NCI-H2171 treated with DMSO at 0.1 percent for 48 hours (cell line): Measurements from ENCODE around the gene SOHLH1.
A peak's percentile ranks its signal among the peaks of the same experiment; 100 is the strongest.

ENCODE experiments used
- DNase-seq: peaks from one replicate; lab custom pipeline; 2025; lab: John Stamatoyannopoulos, UW

The SOHLH1 gene

DNA sequence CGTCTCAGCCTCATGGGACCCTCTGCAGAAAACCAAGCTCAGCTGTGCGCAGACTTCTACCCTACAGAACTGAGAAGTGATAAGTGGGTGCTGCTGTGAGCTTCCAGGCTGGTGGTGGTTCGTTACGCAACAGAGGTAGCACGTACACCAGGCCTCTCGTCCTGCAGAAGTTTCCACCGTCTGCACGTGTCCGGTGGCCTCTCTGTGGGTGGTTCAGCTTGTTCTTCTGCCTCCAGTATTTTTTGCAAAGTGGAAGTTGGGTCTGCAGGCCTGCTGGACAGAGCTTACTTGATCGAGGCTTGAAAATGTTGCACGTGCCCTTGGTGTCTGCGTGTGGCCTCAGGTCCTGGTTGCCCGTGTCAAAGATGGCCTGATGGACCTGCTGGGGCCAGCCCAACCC lies 30.2 kb upstream of the SOHLH1 start:
- no peak for DNase-seq

DNA sequence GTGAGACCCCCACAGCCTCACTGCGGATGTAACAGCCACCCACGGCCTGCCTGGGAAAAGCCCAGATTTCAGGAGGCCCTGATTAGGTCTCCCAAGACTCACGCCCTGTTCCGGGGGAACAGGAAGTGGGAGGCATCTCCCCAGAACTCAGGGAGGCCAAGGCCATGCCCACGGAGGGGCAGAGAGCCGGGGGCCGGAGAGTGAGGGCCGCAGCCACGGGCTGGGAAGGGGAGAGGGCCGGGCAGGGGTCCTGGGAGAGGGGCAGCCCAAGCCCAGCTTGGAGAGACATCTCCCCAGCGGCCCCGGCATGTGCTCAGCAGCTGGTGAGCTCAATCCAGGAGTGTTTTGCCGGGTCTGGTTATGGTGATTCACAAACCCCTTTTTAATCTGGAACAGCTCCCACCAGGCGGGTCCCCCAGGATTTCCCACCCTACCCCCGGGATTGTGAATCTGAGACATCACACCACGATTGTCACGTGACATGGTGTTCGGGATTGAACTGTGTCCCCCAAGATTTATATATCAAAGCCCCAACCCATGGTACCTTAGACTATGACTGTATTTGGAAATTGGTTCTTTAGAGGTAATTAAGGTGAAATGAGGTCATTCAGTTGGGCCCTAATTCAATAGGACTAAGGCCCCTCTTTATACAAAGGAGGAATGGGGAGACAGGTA lies 29.3 kb upstream of the SOHLH1 start:
- DNase-seq = no peak

DNA sequence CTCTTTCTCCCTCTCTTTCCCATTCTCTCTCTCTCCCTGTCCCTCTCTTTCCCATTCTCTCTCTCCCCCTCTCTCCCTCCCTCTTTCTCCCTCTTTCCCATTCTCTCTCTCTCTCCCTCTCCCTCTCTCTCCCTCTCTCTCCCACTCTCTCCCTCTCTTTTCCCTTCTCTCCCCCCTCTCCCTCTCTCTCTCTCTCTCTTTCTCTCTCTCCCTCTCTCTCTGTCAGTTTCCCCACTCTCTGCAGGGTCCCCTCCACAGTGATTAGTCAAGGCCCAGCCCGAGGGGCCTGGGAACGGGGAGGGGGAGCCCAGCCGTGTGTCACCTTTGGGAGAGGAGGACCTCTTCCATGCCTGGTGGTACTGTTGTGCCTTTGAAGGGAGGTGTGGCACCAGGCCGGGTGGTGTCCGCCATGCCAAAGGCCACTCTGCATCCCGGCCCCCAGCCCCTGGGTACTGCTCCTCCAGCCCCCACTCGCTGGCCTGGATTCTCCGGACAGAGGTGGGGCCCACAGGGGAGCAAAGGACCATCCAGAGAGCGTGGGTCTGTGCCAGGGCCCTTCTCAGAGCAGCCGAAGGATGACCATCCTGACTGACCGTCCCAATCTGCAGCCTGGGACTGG lies 28.1 kb upstream of the SOHLH1 start:
- DNase-seq = no peak

DNA sequence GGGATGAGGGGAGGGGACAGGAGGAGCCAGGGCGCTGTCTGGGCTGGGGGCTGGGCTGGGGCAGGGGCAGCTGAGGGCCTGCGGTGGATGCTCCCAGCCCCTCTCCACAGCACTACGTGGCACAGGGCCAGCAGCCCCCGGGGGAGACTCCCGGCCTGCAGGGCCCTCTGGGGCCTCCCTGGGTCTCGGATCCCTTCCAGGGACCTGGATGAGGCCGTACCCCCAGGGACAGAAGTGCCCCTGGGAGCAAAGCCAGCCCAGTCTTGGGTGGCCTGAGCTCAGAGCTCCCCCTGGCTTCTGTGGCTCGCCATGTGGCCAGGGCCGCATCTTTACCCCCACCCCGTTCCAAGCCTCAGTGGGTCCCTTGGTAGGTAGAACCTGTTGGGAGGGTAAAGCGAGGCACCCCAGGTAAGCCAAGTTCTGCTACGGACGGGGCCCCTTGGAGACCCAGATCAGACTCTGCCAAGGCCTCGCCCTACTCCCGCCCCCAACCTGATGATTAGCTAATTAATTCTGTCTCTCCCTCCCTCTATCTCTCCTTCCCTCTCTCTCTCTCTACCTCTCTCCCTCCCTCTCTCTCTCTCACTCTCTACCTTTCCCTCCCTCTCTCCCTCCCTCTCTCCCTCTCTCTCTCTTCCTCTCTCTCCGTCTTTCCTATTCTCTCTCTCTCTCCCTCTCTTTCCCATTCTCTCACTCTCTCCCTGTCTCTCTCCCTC lies 27.0 kb upstream of the SOHLH1 start:
- DNase-seq = no peak

DNA sequence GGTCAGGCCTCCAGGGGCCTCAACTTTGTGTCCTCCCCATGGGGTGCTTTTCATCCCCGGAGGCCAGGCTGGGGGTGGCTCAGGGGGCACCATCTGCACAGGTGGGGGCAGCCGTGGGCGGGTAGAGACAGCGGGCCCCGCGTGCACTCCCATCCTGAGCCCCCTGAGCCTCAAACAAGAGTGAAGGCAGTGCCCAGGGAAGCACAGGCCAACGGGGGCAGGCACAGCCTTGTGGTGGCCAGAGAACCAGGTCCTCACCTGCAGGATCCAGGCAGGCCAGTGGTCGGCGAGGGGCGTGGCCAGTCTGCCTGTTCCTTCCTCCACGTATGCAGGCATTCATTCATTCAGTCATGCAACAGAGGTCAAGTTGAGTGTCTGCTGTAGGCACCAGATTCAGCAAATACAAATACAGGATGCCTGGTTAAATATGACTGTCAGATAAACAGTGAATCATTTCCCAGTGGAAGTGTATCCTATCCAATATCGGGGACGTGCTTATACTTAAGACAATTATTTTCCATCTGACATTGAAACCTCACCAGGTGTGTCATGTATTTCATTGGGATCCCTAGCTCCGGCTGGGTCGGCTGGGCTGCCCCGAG lies 25.0 kb upstream of the SOHLH1 start:
- DNase-seq = no peak

DNA sequence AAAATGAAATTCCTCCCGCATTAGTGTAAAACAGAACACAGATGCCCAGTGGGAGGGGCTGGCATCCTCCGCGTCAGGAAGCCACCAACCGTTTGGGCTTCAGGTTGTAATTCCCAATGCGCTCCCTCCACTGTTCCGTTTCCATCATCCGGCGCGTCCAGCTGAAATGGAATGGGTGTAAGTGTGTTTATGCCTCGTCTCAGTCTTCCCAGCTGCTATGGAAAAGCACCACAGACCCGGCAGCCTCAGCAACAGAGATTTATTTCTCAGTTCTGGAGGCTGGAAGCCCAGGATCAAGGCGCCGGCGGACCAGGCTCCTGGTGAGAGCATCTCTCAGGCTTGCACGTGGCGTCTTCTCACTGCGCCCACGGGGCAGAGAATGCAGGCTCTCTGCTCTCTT lies 23.1 kb upstream of the SOHLH1 start:
- no peak for DNase-seq

DNA sequence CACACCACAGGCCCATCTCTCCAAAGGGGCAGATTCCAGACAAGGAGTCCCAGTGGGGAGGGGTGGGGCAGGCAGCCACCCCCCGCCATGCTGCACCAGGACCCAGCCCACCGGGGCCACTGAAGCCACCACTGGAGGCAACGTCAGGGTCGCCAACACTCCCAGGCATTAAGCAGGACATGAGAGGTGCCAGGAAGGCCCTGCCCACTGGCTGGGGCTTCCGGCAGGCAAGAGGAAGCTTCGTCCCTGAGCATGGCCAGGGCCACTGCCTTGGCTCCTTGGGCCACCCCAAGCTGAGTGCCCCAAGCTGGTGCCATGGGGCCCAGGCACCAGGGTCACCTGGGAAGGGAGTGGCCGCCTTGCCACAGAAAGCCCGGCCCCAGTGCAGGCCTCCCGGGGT lies 20.2 kb upstream of the SOHLH1 start:
- DNase-seq = no peak

DNA sequence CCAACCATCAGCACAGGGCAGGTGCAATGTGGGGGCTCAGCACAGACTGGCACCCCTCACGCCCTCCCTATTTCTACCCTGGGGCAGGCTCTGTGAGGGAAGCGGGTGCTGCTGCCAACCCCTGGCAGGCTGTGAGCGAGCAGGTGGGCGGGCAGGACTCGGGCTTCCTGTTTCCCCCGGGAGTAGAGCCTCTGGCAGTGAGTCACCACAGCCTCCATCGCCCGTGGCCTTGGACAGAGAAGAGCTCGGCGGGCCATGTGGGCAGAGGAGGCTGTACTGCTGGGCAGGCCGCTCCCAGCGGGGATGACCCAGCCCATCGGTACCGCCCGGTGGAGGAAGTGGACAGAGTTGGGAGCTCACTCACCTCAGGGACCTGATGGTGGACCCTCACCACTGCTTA lies 19.3 kb upstream of the SOHLH1 start:
- DNase-seq = peak; percentile 41

DNA sequence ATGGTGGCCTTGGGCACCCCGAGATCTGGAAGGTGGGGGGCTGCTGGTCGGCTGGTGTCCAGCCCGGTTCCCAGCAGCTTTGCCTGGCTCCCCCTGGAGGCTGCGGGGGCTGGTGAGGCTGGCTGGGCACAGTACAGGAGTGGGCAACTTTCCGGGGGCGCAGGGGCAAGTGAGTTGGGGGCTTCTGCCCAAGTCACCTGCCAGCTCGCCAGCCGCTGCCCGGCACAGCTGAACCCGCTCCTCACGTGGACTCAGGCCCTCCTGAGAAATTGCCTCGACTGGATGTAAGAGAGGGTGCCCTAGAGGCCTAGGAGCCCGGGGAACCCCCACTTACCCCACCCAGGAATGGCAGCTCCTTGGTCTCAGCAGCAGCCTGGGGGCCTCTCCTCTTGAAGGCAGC lies 18.1 kb upstream of the SOHLH1 start:
- DNase-seq = no peak

DNA sequence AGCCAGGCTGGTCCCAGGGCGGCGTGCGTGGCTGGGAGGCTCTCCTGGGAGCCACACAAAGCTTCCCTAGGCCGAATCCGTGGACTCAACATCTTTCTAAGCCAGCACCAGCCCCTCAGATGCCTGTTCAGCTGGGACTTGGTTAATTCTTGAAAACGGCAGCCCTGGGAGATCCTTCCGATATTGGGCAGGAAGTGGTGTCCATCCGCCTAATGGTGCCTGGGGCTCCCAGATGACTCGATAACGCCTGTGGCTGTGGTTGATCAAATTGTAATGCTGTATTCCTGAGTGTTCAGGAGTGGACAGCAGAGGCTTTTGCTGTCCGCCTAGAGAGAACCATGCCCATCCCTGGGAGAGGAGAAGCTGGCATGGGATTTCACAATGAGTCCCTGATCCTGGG lies 16.8 kb upstream of the SOHLH1 start:
- no peak for DNase-seq

DNA sequence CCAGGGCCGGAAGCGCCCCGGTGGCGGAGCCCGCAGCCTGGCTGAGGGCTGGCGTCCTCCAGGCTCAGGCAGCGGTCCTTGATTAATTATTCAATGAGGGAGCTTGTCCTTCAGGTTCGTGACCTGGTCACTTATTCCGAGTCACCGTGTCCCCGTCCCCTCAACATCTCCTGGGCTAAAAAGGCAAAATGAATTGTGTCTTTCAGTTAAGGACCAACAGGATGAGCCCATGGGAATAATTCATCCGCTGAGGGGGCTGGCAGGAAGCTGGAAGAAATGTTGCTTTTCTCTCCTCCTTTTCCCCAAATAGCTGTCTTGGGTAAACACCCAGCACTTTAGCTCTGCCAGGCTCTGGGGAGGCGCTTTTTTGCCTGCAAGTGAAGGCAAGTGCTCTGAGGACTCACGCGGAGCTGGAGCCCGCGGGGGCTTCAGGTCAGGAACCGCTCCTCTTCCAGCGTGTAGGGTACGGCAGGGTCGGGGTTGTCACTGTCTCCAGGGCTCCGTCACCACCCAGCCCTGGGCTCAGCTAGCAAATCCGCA lies 15.8 kb upstream of the SOHLH1 start:
- no peak for DNase-seq

DNA sequence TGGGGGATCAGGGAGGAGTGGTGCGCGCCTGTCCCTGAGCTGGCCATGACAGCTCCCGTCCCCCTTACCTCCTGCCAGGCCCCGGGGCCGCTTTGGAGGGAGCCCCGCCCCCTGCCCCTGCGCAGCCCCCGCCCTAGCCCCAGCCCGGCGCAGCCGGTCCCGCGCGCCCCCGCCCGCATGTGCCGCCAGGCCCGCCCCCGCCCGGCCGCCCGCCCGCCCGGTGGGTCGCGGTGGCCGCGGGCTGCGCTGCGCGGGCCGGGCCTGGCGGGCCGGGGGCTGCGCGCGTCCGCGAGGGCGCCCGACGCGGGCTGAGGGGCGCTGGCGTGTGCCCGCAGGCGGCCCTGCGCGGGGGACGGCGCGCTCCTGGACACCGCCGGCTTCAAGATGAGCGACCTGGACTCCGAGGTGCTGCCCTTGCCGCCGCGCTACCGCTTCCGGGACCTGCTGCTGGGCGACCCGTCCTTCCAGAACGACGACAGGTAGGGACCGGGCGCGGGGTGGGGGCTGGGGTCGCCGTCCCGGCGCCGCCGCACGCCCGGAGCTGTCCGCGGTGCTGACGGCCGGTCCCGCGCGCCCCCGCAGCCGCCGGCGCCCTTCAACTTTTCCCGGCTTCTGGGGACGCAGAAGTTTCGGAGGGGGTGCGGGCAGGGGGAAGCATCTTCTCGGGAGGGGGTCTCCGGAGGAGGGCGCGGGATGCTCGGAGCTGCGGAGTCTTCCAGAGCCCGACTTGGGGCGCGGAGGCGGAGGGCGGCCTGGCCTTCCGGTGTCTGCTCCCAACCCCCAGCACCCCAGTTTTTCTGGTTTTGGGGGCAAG lies 15.2 kb upstream of the SOHLH1 start:
- no peak for DNase-seq

DNA sequence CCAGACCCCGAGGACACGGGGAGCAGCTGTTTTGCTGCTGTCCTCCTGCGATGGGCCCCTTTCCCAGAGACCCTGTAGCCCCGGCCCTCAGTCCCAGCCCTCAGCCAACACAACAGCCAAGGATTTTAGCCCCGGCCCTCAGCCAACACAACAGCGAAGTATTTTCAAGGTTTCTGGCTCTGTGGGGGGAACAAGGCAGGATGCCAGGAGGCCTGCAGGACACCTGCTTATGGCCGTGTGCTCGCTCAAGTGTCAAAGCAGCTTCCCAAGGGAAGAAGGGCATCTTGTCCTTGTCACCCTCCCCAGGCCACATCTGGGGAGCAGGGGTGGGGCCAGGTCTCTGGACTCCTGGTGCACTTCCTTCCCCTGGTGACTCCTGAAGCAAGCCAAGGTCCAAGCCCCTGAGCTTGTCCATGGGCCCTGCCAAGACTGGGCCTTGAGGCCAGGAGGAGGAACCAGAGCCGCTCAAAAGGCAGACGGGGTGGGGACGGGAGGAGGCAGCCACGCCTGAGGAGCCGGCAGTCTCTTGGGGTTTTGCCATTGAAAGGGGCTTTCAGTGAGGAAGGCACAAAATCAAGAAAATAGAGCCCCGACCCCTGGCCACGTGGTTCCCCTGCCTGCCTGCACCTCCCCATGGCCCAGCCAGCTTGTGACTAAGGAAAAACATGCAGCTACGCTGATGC lies 13.5 kb upstream of the SOHLH1 start:
- peak; percentile 42 for DNase-seq

DNA sequence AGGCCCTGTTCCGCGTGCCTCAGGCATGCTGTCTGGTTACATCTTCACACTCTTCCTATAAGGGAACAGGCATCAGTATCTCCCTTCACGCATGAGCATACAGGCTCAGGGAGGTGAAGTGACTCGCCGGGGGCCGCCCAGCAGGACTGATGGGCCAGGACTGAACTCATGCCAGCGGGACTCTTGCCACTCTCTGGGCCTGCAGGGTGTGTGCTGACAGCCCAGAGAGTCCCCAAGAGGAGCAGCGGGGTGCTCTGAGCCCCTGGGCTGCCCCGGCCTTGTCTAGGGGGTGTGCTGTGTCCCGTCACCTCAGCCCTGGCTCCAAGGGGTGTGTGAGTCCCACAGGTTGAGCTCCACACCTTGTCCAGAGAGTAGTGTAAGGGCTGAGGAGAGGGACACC lies 12.6 kb upstream of the SOHLH1 start:
- DNase-seq = no peak

DNA sequence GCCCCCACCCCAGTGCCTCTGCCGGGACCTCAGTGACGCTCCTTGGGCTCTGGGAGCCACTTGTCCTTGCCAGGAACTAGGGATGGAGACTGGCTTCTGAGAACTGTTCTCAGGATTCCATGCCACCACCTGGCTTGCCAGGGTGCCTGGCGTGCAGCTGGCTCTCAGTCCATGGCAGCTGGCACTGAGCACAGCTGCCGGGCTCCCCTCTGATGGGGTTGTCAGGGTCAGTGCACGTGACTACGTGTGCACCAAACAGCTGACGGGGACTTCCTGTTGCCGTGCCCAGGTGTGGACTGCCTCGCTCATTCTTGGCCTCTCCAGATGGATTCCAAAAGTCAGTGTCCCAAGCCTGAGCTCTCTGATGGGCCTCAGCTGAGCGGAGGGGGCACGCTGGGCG lies 12.1 kb upstream of the SOHLH1 start:
- peak; percentile 56 for DNase-seq

DNA sequence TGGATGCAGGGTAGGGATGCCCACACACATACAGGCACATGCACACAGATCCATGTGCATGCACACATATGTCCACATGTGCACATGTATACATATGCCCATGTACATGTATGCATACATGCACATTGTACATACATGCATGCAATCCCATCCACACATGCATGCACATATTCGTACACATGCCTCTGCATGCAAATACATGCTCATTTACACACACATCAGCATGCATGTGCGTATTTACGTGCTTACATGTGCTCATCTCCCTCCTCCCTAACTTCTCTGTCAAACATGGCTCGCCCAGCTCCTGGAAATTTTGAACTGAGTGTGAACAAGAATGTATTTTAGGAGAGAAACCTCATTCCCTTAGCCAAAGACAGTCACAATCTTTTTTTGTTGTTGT lies 8.9 kb upstream of the SOHLH1 start:
- DNase-seq = no peak

DNA sequence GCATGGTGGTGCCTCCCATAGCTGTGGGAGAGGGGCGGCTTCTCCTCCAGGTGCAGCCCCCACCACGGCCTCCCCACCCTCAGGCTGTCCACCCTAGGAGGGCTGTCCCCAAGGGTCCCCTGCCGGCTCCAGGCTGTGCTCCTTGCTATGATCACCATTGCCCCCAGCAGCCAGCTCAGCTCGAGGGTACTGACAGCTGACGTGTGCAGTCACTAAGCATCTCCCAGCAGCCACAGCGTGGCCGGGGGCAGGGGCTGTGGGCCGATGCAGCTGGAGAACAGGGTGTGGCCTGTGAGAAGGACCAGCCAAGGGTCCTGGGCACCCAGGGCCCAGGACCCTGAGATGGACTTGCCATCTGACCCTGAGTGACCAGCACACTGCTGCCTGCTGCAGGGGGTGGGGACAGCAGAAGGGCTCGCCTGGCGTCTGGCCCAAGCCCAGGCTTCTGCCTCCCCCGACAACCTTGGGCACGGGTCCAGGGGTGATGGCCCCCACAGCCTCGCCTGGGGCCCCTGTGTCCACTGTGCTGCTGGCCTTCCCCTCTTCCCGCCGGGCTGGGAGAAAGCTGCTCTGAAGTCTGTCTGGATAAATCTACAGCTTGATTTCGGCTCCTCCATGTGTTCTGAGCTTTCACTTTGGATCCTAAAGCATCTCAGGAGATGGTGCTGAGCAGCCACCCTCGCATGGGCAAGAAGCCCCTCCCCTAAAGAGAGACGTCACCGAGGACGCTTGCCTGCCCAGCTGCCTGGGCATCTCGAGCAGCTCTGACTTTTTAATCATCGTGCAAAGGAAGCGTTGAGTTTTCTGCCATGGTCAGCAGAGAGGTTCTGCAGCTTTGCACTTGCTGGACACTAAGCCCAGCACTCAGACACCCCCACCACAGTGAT lies 8.2 kb upstream of the SOHLH1 start:
- no peak for DNase-seq

DNA sequence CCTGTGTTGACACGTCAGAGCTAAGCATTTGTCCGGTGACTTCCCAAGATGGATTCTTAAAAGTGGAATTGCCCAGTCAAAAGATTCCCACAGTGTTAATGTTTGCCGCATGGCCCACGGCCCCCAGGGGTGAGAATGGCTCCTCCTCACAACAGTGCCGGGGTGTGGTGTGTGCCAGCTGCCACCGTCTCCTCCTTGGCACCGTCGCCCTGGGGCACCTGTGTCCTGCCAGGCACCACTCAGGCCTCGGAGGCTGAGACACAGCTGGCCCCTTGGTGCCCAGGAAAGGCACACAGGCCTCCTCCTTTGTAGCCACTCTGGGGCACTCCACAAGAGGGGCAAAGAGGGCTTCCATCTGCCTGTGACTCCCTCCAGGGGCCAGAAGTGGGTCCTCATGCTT lies 7.0 kb upstream of the SOHLH1 start:
- DNase-seq = peak; percentile 14

DNA sequence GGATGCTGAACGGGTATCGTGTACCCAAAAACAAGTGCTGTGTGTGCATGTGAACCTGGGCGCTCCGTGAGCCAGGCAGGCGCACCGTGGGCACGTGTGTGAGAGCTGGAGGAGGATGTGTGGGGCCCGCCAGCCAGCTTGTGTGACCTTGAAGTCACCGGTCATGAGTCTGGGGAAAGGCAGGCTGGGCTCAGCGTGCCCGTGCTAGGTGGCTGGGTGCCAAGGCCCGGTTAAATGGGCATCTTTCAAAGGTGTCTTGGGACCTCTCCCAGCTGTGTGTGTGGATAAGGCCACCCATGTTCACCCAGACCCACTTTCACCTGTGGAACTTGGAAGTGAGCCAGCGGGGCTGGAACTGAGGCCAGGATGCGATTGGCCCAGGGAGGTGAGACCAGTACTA lies 6.1 kb upstream of the SOHLH1 start:
- DNase-seq = no peak

DNA sequence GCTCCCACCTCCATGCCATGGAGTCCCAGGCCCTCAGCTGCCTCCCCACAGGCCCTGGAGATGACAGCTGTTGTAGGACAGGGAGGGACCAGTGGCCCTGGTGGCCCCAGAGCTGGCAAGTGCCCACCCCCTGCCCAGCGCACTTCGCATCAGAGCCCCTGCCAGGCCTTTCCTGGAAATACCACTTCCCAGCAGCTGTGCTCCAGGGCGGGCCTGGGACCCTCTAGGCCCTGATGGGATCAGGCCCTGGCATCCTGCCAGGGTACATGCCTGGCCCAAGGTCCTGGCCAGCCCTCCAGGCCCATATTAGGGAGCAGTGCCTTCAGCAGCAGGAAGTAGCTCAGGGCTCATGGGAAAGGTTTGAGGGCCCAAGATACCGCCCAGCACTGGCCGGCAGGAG lies 5.2 kb upstream of the SOHLH1 start:
- no peak for DNase-seq
